ENCODE results near the gene PRKCSH. TPM values are rescaled to one million over a fixed set of nuclear protein-coding genes. Genes with fewer than 3 reads are reported as not detected.

PRKCSH gene, protein sequence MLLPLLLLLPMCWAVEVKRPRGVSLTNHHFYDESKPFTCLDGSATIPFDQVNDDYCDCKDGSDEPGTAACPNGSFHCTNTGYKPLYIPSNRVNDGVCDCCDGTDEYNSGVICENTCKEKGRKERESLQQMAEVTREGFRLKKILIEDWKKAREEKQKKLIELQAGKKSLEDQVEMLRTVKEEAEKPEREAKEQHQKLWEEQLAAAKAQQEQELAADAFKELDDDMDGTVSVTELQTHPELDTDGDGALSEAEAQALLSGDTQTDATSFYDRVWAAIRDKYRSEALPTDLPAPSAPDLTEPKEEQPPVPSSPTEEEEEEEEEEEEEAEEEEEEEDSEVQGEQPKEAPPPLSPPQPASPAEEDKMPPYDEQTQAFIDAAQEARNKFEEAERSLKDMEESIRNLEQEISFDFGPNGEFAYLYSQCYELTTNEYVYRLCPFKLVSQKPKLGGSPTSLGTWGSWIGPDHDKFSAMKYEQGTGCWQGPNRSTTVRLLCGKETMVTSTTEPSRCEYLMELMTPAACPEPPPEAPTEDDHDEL
- total RNA-seq, result 100 to 1,000 TPM; 161 to 239 (median 194) TPM

DNA sequence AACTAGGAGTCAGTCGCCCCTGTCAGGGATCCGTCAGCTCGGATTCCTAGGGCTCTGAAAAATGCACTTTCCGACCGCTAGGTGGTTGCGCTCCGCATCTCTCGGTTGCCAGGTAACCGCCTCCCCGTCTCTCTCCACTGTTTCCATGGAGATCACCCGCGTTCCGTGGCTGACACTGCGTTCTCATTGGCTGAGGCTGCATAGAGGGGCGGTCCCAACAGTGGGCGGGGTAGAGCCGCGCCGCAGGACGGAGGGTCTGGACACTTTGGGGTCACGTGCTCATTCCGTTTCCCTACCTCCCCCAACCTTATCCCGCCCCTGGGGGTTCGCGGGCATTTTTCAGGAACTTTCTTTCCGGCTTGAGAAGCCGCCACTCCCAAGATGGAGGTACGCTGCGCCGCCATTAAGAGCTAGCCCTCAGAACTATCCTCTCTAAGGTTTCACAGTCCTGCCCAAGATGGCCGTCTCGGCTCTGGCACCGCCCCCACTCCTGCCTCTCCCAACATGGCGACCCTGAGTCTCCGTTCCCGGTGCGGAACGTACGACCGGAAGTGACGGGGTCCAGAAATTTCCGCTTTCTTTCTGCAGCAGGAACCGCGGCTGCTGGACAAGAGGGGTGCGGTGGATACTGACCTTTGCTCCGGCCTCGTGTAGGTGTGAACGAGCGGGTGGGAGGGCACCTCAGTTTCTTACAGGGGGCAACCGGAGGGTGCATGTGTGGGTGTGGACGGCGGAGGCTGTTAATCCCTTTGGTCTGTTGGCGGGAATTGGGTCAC lies at the start of gene PRKCSH, which contains the start of gene ODAD3:
Gene PRKCSH (plus strand): TSS at position 579 of the 776 bp plus-strand sequence. CDS start 483 bp downstream, outside the sequence.
Gene ODAD3 (minus strand): TSS at position 65 of the 776 bp plus-strand sequence. CDS start 105 bp downstream, outside the sequence.
- TF ChIP-seq CTCF (IDR thresholded peaks at IDR 0.05), result peak; percentile 87 to 99 (median 98)
- peak in 1 of 2 donors; percentile 53 for TF ChIP-seq POLR2A (IDR thresholded peaks at IDR 0.05)
- H3K27me3 ChIP-seq, result no peaks in the 10 kb centered on the region
- no peaks in the 10 kb centered on the region for H3K9me3 ChIP-seq
- peaks cover 0 to 19% (median 12%) of the 10 kb centered on the region in 4 donors for H3K4me1 ChIP-seq
- H3K27ac ChIP-seq, result peak within 1 kb of the TSS; percentile 77 to 87 (median 79)
- peak; percentile 98 to 100 (median 99) for DNase-seq
- peaks cover 0 to 30% (median 2%) of the 10 kb centered on the region in 3 donors for H3K36me3 ChIP-seq
- H3K4me3 ChIP-seq, result peak within 1 kb of the TSS; percentile 61 to 73 (median 66)

DNA sequence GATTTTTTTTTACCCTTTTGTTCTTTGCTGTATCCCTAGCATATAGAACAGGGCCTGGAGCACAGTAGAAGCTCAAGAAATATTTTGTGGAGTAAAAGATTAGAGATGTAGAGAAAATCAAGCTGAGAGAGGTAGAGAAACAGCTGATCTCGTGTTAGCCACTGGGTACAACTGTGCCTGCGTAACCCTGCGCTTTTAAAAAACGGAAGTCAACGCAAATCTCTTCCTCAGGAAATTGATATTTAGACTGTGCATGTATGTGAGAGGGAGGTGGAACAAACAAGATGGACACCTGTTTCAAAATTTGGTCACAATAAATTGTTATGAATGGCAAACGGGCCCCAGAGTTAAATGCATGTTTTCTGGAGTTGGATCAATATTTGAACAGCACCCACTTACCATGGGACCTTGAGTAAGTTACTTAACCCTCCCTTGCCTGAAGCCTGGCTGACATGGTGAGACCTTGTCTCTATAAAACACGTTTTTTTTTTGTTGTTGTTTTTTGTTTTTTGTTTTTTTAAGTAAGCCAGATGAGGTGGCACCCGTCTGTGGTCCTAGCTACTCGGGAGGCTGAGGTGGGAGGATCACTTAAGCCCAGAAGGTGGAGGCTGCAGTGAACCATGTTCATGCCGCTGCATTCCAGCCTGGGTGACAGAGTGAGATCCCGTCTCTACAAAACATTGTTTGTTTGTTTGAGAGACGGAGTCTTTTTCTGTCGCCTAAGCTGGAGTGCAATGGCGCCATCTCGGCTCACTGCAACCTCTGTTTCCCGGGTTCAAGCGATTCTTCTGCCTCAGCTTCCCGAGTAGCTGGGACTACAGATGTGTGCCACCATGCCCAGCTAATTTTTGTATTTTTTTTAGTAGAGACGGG lies 48.0 kb upstream of the PRKCSH start:
- Histone ChIP-seq H3K9me3 (peaks cover 0 to 3% (median 0%) of the 10 kb centered on the region in 4 donors), H3K4me1 (peaks cover 0 to 17% (median 14%) of the 10 kb centered on the region in 4 donors), H3K36me3 (no peaks in the 10 kb centered on the region), H3K4me3 (no peak overlapping the region), H3K27ac (peak overlapping the region in 1 of 4 donors; percentile 11), H3K27me3 (peaks cover 0 to 10% of the 10 kb centered on the region in 2 donors)
- no peak for DNase-seq
- TF ChIP-seq CTCF (IDR thresholded peaks at IDR 0.05) (no peak), POLR2A (IDR thresholded peaks at IDR 0.05) (no peak)

DNA sequence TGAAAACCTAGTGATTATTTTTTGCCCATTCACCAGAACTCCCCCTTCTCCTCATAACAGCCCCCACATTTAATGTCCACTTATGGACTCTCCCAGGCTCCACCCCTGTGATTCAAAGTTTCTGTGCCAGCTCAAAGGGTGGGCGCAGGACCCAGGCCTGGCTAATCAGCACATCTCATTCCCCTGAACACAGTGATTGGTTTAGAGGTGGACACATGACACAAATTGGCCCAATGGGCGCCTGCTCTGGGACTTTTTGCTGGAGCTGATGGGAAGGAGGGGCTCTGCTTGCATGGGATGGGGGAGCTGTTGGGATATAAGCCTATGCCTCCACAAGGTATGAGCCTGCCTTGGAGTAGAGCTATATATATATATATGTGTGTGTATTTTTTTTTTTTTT lies 45.1 kb upstream of the PRKCSH start:
- DNase-seq, result no peak
- Histone ChIP-seq H3K9me3 (peaks cover 0 to 3% (median 0%) of the 10 kb centered on the region in 4 donors), H3K27me3 (no peaks in the 10 kb centered on the region), H3K27ac (no peak overlapping the region), H3K4me1 (no peaks in the 10 kb centered on the region), H3K4me3 (no peak overlapping the region), H3K36me3 (no peaks in the 10 kb centered on the region)
- no peak for TF ChIP-seq POLR2A (IDR thresholded peaks at IDR 0.05)
- no peak for TF ChIP-seq CTCF (IDR thresholded peaks at IDR 0.05)

DNA sequence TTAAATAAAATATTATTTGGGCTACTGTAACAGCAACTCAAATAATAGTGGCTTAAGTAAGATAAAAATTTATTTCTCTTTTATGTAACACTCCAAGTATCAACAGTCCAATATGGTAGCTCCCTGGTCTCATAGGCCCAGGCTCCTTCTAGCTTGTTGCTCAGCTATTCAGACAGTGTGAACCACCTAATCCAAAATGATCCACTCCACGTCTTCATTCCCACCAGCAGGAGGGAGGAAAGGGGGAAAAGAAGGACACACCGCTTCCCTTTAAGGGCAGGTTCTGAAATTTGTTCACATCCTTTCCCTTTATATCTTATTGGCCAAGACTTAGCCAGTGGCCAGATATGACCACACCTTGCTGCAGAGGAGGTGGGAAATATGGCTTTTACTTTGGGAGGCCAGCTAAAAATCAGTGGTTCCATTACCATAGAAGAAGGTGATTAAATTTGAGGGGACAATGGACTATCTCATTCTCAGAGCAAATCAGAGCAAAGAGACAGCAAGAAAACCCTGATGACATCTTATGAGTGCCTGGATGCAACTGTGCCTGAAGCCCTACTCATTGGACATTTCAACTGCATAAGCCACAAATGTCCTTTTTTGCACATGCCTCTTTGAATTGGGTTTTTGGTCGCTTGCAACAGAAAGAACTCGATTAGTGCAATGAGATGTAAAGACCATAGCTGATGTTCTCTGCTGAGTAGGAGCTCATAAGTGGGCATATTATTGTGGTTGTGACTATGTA lies 44.3 kb upstream of the PRKCSH start:
- Histone ChIP-seq H3K4me1 (no peaks in the 10 kb centered on the region), H3K4me3 (no peak overlapping the region), H3K36me3 (no peaks in the 10 kb centered on the region), H3K9me3 (peaks cover 0 to 3% (median 0%) of the 10 kb centered on the region in 4 donors), H3K27ac (no peak overlapping the region), H3K27me3 (no peaks in the 10 kb centered on the region)
- DNase-seq, result no peak
- TF ChIP-seq POLR2A (IDR thresholded peaks at IDR 0.05) (no peak), CTCF (IDR thresholded peaks at IDR 0.05) (no peak)
